Thyroid gland (tissue), 4 donors: ENCODE results near the gene ADGRD1.

Experiments used
- CTCF ChIP-seq, 6 experiments: fragments of 200-600 bp in 3 of 6; fragments of 450-650 bp in 3 of 6; sonication (generic) in 3 of 6; IDR thresholded peaks; one replicate each; pipeline ENCODE4 v1.5.1; 2016 to 2019; ENCODE audit warnings: antibody characterized with exemption in 6 of 6, mild to moderate bottlenecking in 2 of 6, inconsistent platforms in 1 of 6, moderate library complexity in 1 of 6
- POLR2A ChIP-seq, 2 donors: fragments of 450-650 bp; IDR thresholded peaks; one replicate each; pipeline ENCODE4 v1.6.1; 2017; ENCODE audit warnings: antibody characterized with exemption in 2 of 2, mild to moderate bottlenecking in 2 of 2, moderate library complexity in 1 of 2

- TF ChIP-seq CTCF (IDR thresholded peaks at IDR 0.05): no peak
- TF ChIP-seq POLR2A (IDR thresholded peaks at IDR 0.05): no peak
These were observed 86.8 kb downstream of the ADGRD1 start for GRCh38 chr12:131040491-131040890.
